Fibroblast of villous mesenchyme (primary cell): ENCODE measurements around the gene LRRC8D. TPM values are rescaled to one million over a fixed set of nuclear protein-coding genes. Genes with fewer than 3 reads are reported as not detected.

Source experiments
- DNase-seq: peaks from one replicate; pipeline ENCODE4 v3.0.0-alpha.2; 2010; ENCODE audit warnings: low read depth
- H3K4me3 ChIP-seq: 2 replicates; pipeline ENCODE4 v1.5.1; 2011; ENCODE audit warnings: low read depth, mild to moderate bottlenecking, low read length
- CTCF ChIP-seq: IDR thresholded peaks from 2 replicates; pipeline ENCODE4 v1.5.1; 2012; ENCODE audit warnings: low read depth, mild to moderate bottlenecking, low read length; ENCODE audit not compliant: insufficient read depth
- total RNA-seq: library from RNA; depleted of rRNA; stranded (reverse); fragments of >200 nt; gene quantifications from 2 replicates; pipeline ENCODE4 v1.2.3, GENCODE V29; 2012

LRRC8D gene
- total RNA-seq, 1 donor, result 58.7 TPM

GRCh38 chr1:89894210-89895201, 73.7 kb downstream of the LRRC8D start:
- peak; percentile 75 for DNase-seq
- no peak overlapping the region for H3K4me3 ChIP-seq

GRCh38 chr1:89896105-89896942, 75.5 kb downstream of the LRRC8D start:
- DNase-seq, result peak; percentile 48
- no peak for TF ChIP-seq CTCF
- H3K4me3 ChIP-seq, result no peak overlapping the region

More at GRCh38 chr1:89894210-89895201, 73.7 kb downstream of the LRRC8D start:
- TF ChIP-seq CTCF, result no peak

GRCh38 chr1:89897347-89898133, 76.7 kb downstream of the LRRC8D start:
- H3K4me3 ChIP-seq, result no peak overlapping the region
- TF ChIP-seq CTCF, result no peak
- no peak for DNase-seq

- H3K4me3 ChIP-seq, result no peak overlapping the region
- TF ChIP-seq CTCF, result no peak
- DNase-seq, result no peak
Observed at GRCh38 chr1:89898150-89898549, 77.3 kb downstream of the LRRC8D start.

GRCh38 chr1:89898695-89899470, 78.1 kb downstream of the LRRC8D start:
- DNase-seq, result no peak
- no peak for TF ChIP-seq CTCF
- no peak overlapping the region for H3K4me3 ChIP-seq
